HEK293 (cell line): ENCODE results near the gene ADK.
A peak's percentile ranks its signal among the peaks of the same experiment; 100 is the strongest.

ENCODE experiments used
- BCL11B ChIP-seq: fragments of 450-650 bp; formaldehyde crosslinking; IDR thresholded peaks from 2 replicates; pipeline ENCODE4 v1.5.1; 2016; ENCODE audit warnings: low read depth, missing biosample characterization, missing genetic modification characterization
- KLF17 ChIP-seq: fragments of 450-650 bp; formaldehyde crosslinking; IDR thresholded peaks from 2 replicates; pipeline ENCODE4 v1.5.1; 2016; ENCODE audit warnings: missing biosample characterization, missing genetic modification characterization
- OSR2 ChIP-seq: fragments of 450-650 bp; formaldehyde crosslinking; IDR thresholded peaks from 2 replicates; pipeline ENCODE4 v1.5.1; 2016; ENCODE audit warnings: missing biosample characterization, missing genetic modification characterization
- PATZ1 ChIP-seq: fragments of 450-650 bp; formaldehyde crosslinking; IDR thresholded peaks from 2 replicates; pipeline ENCODE4 v1.5.1; 2016; ENCODE audit warnings: missing biosample characterization, missing genetic modification characterization
- SALL2 ChIP-seq: fragments of 450-650 bp; formaldehyde crosslinking; IDR thresholded peaks from 2 replicates; pipeline ENCODE4 v1.5.0; 2017; ENCODE audit warnings: missing biosample characterization, mild to moderate bottlenecking, missing genetic modification characterization, borderline replicate concordance
- SP2 ChIP-seq: fragments of 450-650 bp; formaldehyde crosslinking; IDR thresholded peaks from 2 replicates; pipeline ENCODE4 v1.5.1; 2016; ENCODE audit warnings: missing biosample characterization, missing genetic modification characterization
- SP7 ChIP-seq: fragments of 450-650 bp; formaldehyde crosslinking; IDR thresholded peaks from 2 replicates; pipeline ENCODE4 v1.5.1; 2016; ENCODE audit warnings: missing biosample characterization, missing genetic modification characterization
- TSHZ1 ChIP-seq: fragments of 450-650 bp; formaldehyde crosslinking; IDR thresholded peaks from 2 replicates; pipeline ENCODE4 v1.5.1; 2016; ENCODE audit warnings: missing biosample characterization, missing genetic modification characterization, borderline replicate concordance
- ZBTB1 ChIP-seq: fragments of 450-650 bp; formaldehyde crosslinking; IDR thresholded peaks from 2 replicates; pipeline ENCODE4 v1.5.1; 2016; ENCODE audit warnings: missing biosample characterization, missing genetic modification characterization
- ZEB2 ChIP-seq: fragments of 450-650 bp; formaldehyde crosslinking; IDR thresholded peaks from 2 replicates; pipeline ENCODE4 v1.5.1; 2016; ENCODE audit warnings: missing biosample characterization, missing genetic modification characterization
- ZFP41 ChIP-seq: fragments of 450-650 bp; formaldehyde crosslinking; IDR thresholded peaks from 2 replicates; pipeline ENCODE4 v1.5.1; 2016; ENCODE audit warnings: missing biosample characterization, missing genetic modification characterization, borderline replicate concordance
- ZNF121 ChIP-seq: fragments of 450-650 bp; formaldehyde crosslinking; IDR thresholded peaks from 2 replicates; pipeline ENCODE4 v1.5.1; 2016; ENCODE audit warnings: missing biosample characterization, missing genetic modification characterization
- ZNF146 ChIP-seq: fragments of 450-650 bp; formaldehyde crosslinking; IDR thresholded peaks from 2 replicates; pipeline ENCODE4 v1.5.1; 2016; ENCODE audit warnings: missing biosample characterization, missing genetic modification characterization
- ZNF214 ChIP-seq: fragments of 450-650 bp; formaldehyde crosslinking; IDR thresholded peaks from 2 replicates; pipeline ENCODE4 v1.5.1; 2017; ENCODE audit warnings: missing biosample characterization, mild to moderate bottlenecking, missing genetic modification characterization, borderline replicate concordance
- ZNF311 ChIP-seq: fragments of 450-650 bp; formaldehyde crosslinking; IDR thresholded peaks from 2 replicates; pipeline ENCODE4 v1.5.1; 2017; ENCODE audit warnings: missing biosample characterization, missing genetic modification characterization, borderline replicate concordance
- ZNF324 ChIP-seq: fragments of 450-650 bp; formaldehyde crosslinking; IDR thresholded peaks from 2 replicates; pipeline ENCODE4 v1.5.1; 2016; ENCODE audit warnings: missing biosample characterization, missing genetic modification characterization
- ZNF362 ChIP-seq: fragments of 450-650 bp; formaldehyde crosslinking; IDR thresholded peaks from 2 replicates; pipeline ENCODE4 v1.5.1; 2016; ENCODE audit warnings: missing biosample characterization, missing genetic modification characterization
- ZNF398 ChIP-seq: fragments of 450-650 bp; formaldehyde crosslinking; IDR thresholded peaks from 2 replicates; pipeline ENCODE4 v1.5.1; 2017; ENCODE audit warnings: missing biosample characterization, missing genetic modification characterization
- ZNF544 ChIP-seq: fragments of 450-650 bp; formaldehyde crosslinking; IDR thresholded peaks from 2 replicates; pipeline ENCODE4 v1.5.0; 2017; ENCODE audit warnings: missing biosample characterization, missing genetic modification characterization
- ZNF555 ChIP-seq: fragments of 450-650 bp; formaldehyde crosslinking; conservative IDR thresholded peaks from 2 replicates; pipeline ENCODE4 v1.5.1; 2017; ENCODE audit warnings: missing biosample characterization, mild to moderate bottlenecking, missing genetic modification characterization, inconsistent platforms
- ZNF558 ChIP-seq: fragments of 450-650 bp; formaldehyde crosslinking; IDR thresholded peaks from 2 replicates; pipeline ENCODE4 v1.5.1; 2016; ENCODE audit warnings: missing biosample characterization, missing genetic modification characterization
- ZNF623 ChIP-seq: fragments of 450-650 bp; formaldehyde crosslinking; IDR thresholded peaks from 2 replicates; pipeline ENCODE4 v1.5.1; 2016; ENCODE audit warnings: missing biosample characterization, missing genetic modification characterization
- ZNF654 ChIP-seq: fragments of 450-650 bp; formaldehyde crosslinking; IDR thresholded peaks from 2 replicates; pipeline ENCODE4 v1.5.1; 2016; ENCODE audit warnings: low read depth, missing biosample characterization, missing genetic modification characterization
- ZNF677 ChIP-seq: fragments of 450-650 bp; IDR thresholded peaks from 2 replicates; pipeline ENCODE4 v1.5.0; 2018; ENCODE audit warnings: missing biosample characterization, mild to moderate bottlenecking, missing genetic modification characterization, moderate library complexity
- ZNF692 ChIP-seq: fragments of 450-650 bp; formaldehyde crosslinking; IDR thresholded peaks from 2 replicates; pipeline ENCODE4 v1.5.1; 2016; ENCODE audit warnings: missing biosample characterization, missing genetic modification characterization
- ZNF707 ChIP-seq: fragments of 450-650 bp; formaldehyde crosslinking; IDR thresholded peaks from 2 replicates; pipeline ENCODE4 v1.5.1; 2016; ENCODE audit warnings: missing biosample characterization, missing genetic modification characterization
- ZSCAN4 ChIP-seq: fragments of 450-650 bp; formaldehyde crosslinking; IDR thresholded peaks from 2 replicates; pipeline ENCODE4 v1.5.1; 2017; ENCODE audit warnings: missing biosample characterization, missing genetic modification characterization
- ZXDB ChIP-seq: fragments of 450-650 bp; formaldehyde crosslinking; IDR thresholded peaks from 2 replicates; pipeline ENCODE4 v1.5.1; 2016; ENCODE audit warnings: missing biosample characterization, missing genetic modification characterization

The ADK gene

GRCh38 chr10:74432841-74433594 is 282.0 kb downstream of the ADK start (continued):
- TF ChIP-seq ZNF146 (no peak), ZNF677 (tag by site-specific recombination) (no peak), ZNF654 (tag by site-specific recombination) (no peak), TSHZ1 (tag by site-specific recombination) (no peak; the same call in 1 of the 2 replicates), ZNF707 (tag by site-specific recombination) (no peak), ZNF214 (no peak), ZSCAN4 (tag by site-specific recombination) (no peak), OSR2 (tag by site-specific recombination) (peak; percentile 72), ZNF362 (tag by site-specific recombination) (no peak), ZFP41 (tag by site-specific recombination) (no peak), BCL11B (tag by site-specific recombination) (no peak), ZNF692 (tag by site-specific recombination) (no peak), KLF17 (tag by site-specific recombination) (no peak), ZNF324 (no peak), ZNF623 (tag by site-specific recombination) (no peak), ZNF398 (tag by site-specific recombination) (no peak), ZNF121 (tag by site-specific recombination) (no peak), ZNF544 (no peak), ZBTB1 (tag by site-specific recombination) (no peak), ZNF311 (tag by site-specific recombination) (no peak), ZXDB (peak; percentile 37; the same call in 1 of the 2 replicates), ZNF558 (tag by site-specific recombination) (no peak), ZNF555 (tag by site-specific recombination) (no peak), SP7 (tag by site-specific recombination) (peak; percentile 57), ZEB2 (tag by site-specific recombination) (peak; percentile 46), SALL2 (tag by site-specific recombination) (no peak), PATZ1 (tag by site-specific recombination) (no peak), SP2 (tag by site-specific recombination) (no peak)
